Measurements from ENCODE around the gene CACHD1.

DNA sequence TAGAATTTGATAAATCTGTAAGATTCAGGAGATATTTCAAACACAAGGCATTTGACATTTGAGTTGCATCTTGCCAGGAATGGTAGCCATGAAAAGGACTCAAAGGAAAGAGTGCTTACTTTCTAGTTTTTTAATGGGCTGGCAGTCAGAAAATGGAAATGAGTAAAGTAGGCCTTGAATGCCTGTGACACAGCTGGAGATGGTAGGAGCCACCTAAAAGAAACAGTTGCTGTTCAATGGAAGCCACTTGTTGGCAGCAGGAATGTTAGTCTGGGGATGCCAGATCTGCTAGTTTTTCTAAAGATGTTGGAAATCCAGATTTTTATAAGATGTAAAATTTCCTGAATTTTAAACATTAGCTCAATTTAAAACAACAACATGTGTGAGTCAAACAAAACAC, 43.6 kb downstream of the CACHD1 start:
- TF ChIP-seq, protein P1, sequence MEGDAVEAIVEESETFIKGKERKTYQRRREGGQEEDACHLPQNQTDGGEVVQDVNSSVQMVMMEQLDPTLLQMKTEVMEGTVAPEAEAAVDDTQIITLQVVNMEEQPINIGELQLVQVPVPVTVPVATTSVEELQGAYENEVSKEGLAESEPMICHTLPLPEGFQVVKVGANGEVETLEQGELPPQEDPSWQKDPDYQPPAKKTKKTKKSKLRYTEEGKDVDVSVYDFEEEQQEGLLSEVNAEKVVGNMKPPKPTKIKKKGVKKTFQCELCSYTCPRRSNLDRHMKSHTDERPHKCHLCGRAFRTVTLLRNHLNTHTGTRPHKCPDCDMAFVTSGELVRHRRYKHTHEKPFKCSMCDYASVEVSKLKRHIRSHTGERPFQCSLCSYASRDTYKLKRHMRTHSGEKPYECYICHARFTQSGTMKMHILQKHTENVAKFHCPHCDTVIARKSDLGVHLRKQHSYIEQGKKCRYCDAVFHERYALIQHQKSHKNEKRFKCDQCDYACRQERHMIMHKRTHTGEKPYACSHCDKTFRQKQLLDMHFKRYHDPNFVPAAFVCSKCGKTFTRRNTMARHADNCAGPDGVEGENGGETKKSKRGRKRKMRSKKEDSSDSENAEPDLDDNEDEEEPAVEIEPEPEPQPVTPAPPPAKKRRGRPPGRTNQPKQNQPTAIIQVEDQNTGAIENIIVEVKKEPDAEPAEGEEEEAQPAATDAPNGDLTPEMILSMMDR (IDR thresholded peaks at IDR 0.05) = no peak
- no peak for TF ChIP-seq POLR2A (IDR thresholded peaks at IDR 0.05)
